GM19193 (cell line): ENCODE results near the gene IL1RN.

Experiments used
- POLR2A ChIP-seq: IDR thresholded peaks from 4 replicates; pipeline ENCODE4 v1.6.1; 2011; ENCODE audit not compliant: insufficient read depth, insufficient read length; ENCODE audit errors: extremely low read depth

The IL1RN gene

GRCh38 chr2:113093613-113093977 lies 33.8 kb upstream of the IL1RN start:
- no peak for TF ChIP-seq POLR2A

- no peak for TF ChIP-seq POLR2A
These were observed 29.4 kb upstream of the IL1RN start for GRCh38 chr2:113098041-113098440.

- TF ChIP-seq POLR2A = no peak
These were observed 28.9 kb upstream of the IL1RN start for GRCh38 chr2:113098532-113098931.

- no peak for TF ChIP-seq POLR2A
These were observed 25.3 kb upstream of the IL1RN start for GRCh38 chr2:113102133-113102532.

GRCh38 chr2:113103277-113103676 lies 24.1 kb upstream of the IL1RN start:
- TF ChIP-seq POLR2A = no peak

- TF ChIP-seq POLR2A = no peak
These were observed 23.3 kb upstream of the IL1RN start for GRCh38 chr2:113104054-113104611.

GRCh38 chr2:113105047-113105785 lies 22.2 kb upstream of the IL1RN start:
- TF ChIP-seq POLR2A = no peak

- no peak for TF ChIP-seq POLR2A
These were observed 16.3 kb upstream of the IL1RN start for GRCh38 chr2:113111121-113111520.

- TF ChIP-seq POLR2A = no peak
These were observed 15.5 kb upstream of the IL1RN start for GRCh38 chr2:113111823-113112287.

GRCh38 chr2:113112441-113112840 lies 15.0 kb upstream of the IL1RN start:
- TF ChIP-seq POLR2A = no peak

GRCh38 chr2:113112871-113113270 lies 14.5 kb upstream of the IL1RN start:
- TF ChIP-seq POLR2A = no peak

- TF ChIP-seq POLR2A = no peak
These were observed 13.6 kb upstream of the IL1RN start for GRCh38 chr2:113113807-113114206.

GRCh38 chr2:113114224-113114945 lies 13.0 kb upstream of the IL1RN start:
- TF ChIP-seq POLR2A = no peak

- TF ChIP-seq POLR2A = no peak
These were observed 12.4 kb upstream of the IL1RN start for GRCh38 chr2:113114996-113115395.

GRCh38 chr2:113116100-113116958 lies 11.1 kb upstream of the IL1RN start:
- no peak for TF ChIP-seq POLR2A

GRCh38 chr2:113117541-113118262 lies 9.7 kb upstream of the IL1RN start:
- TF ChIP-seq POLR2A = no peak
